IPS DF 19.7 (cell line): ENCODE measurements around the gene GRIK1.
"Not testable (repeated sequence)": the region's sequence is repeated elsewhere in the genome, so short reads cannot be mapped to it uniquely, and the experiment has no call there.

ENCODE experiments used
- DNase-seq: peaks from one replicate; pipeline ENCODE4 v3.0.0-alpha.2; 2013; ENCODE audit warnings: low read depth, low spot score

The GRIK1 gene

DNA sequence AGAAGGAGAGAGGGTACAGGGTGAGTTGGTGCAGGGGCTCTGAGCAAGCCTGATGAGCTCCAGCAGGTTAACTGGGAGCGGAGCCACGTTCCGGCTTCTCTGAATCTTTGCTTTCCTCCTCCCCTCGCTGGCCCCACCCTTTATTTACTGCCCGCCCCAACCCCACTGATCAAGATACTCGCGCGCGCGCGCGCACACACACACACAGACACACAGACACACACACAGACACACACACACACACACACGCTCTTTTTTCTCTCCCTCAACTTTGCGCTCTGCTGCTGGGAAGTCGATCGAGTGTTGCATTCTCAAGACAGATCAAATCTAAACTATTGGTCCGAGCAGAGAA, at the start of gene GRIK1:
GRIK1 (minus strand) TSS at position 73 of the 352 bp plus-strand sequence.
- no peak for DNase-seq

DNA sequence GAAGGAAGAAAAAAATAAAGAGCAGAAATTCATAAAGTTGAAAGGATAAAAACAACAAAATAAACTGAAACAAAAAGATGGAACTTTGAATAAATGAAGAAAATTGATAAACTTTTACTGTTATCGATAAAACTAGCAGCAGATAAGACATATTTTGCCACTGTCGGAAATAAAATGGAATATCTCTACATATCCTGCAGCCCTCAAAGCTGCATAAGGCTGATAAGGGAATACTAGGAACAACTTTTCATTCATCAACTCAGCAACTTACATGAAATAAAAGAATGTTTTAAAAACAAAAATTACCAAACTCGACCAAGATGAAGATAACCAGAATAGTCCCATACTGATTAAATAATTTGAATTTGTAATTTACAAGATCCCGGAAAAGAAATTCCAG, 48.0 kb upstream of the GRIK1 start:
- DNase-seq, result no peak

DNA sequence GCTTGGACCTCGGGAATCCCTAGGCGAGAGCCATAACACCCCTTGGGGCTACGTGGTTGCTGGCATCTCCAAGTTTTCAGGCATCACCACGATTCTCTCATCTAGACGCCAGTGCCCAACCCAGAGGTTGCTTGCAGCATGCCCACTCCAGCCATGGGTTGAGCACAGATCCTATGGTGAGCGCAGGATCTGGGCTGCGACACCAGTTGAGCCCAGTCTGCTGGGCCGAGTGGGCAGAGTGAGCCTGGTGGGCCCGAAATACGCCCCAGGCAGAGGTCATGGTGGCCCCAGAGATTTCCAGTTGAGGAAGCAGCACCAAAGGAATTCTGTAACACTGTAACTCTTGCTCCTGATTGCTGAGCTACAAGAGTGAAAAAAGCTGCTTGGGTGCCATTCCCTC, 46.1 kb upstream of the GRIK1 start:
- DNase-seq, result no peak

DNA sequence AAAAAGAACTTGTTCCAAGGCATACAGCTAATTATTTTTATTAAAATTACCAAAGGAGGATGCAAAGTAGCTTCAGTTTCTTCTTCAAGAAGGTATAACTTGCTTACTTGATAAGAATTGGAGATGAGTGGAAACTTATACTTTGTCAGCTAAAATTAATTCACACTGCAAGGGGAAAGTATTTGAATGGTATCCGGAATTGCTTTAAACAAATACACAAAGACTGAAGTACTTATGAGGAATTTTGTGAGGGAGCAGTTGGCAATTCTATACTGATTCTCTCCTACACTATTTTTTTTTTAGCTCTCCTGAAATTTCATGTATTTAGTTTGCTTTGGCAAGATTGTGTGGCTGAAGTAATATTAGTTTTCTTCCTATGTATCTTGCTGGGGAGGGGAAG, 39.2 kb upstream of the GRIK1 start:
- DNase-seq, result no peak

DNA sequence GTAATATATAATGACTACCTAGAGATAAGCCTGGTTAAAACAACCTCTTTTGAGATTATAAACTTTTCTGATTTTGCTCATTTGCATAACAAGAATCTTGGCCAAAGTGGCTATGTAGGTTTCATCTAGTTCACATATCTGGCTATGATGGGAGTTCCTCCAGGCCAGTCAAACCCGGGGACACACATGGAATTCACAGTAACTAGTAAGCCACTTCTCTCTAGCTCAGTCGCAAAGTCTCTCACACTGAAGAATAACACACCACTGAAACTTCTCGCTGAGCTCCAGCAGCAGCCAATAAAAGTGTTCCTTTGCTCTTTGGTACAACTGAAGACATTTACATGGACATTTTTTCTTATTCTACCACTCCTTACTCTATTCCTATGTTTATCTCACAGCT, 36.0 kb upstream of the GRIK1 start:
- no peak for DNase-seq

DNA sequence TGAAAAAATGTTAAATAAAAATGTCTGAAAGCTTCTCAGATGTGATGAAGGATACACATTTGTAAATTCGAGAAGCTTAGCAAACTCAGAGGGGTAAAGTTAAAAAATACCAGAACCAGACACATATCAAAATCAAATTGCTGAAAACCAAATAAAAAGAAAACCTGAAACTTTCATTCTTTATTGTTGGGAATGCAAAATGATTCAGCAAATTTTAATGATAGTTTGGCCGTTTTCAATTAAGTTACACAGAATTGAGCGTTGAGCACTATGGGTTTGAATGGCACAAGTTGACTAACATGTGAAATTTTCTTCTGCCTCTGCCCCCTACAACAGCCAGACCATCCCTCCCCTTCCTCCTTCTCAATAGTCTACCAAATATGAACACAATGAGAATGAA, 33.5 kb upstream of the GRIK1 start:
- DNase-seq, result no peak

DNA sequence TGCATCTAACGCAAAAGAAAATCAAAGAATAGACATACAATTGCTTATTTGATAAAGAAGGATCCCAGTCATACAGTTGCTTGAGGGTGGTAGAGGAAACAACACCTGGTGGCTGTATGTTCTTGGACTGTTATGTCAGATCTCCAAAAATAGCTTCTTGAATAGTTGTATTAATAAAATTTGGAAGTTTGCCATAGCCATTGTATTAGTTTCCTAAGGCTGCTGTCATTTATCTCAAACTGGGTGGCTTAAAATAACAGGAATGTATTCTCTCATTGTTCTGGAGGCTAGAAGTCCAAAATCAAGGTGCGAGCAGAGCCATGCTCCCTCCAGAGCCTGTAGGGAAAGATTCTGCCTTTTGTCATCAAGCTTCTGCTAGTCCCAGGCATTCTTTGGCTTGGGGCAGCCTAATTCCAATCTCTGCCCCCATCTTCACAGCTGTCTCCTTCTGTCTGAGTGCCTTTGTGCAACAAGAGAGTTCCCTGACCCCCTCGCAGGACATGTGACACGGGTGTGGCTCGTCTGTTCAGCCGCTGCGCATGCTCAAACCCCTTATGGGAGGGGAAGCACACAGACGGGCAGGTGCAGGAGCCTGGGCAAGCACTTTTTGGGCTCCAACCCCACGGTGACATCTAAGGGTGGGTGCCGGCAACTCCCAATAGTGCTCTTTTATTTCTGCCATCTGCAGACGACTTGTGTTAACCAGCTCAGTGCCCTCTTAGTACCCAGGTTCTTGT, 21.7 kb upstream of the GRIK1 start:
- no peak for DNase-seq

DNA sequence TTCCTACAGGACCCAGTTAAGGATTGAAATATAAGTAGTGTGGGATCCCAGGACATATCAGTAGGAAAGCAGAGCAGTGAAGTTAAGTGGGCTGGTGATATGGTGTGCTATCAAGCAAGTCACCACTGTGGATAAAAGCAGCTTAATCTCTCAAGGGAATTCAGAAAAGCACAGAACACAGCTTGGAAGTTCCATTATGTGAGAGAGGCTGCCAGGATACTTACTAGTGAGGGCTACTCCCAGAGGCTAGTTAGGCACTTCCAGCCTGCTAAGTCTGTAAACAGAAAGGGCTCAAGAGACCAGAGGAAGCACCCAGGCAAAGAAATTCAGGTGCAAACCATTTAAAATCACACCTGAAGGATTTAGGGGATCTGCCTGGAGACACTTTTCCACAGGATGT, 18.8 kb upstream of the GRIK1 start:
- no peak for DNase-seq

DNA sequence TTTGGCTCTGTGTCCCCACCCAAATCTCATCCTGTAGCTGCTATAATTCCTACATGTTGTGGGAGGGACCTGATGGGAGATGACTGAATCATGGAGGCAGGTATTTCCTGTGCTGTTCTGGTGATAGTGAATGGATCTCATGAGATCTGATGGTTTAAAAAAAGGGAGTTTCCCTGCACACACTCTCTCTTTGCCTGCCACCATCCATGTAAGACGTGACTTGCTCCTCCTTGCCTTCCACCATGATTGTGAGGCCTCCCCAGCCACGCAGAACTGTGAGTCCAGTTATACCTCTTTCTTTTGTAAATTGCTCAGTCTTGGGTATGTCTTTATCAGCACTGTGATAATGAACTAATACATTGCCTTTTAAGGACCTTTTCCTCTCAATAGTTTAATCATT, 18.2 kb upstream of the GRIK1 start:
- DNase-seq, result not testable (repeated sequence)

DNA sequence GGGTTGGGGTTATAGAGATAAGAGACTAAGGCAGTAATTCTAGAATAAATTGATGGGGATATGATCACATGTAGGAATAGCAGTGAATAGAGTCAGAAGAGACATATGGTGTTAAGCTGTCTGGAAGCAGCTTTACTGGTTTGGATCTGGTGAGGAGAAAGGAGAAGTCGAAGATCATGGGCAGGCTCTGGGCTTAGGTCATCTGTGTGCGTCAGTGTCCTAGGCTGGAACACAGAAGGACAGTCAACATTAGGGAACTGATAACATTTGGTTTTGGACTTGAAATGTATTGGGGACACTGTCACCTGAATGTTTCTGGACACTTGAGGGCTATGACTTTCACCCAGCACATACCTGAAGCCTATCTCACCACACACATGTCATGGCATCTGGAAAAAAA, 13.9 kb upstream of the GRIK1 start:
- DNase-seq, result no peak

DNA sequence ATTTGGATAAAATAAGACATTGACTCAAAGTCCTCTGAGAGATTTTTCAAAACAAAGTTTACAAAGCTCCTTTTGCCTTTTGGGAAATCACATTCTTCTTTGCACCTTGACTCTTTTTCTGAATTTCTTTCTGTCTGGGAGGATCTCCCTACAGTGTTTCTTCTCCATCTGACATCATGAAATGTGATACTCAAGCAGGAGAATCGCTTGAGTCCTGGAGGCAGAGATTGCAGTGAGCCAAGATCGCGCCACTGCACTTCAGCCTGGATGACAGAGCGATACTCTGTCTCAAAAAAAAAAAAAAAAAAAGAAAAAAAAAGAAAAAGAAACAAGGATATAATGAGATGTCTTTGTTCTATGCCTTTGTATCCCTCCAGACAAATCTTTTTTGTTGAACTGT, 13.3 kb upstream of the GRIK1 start:
- DNase-seq, result no peak

DNA sequence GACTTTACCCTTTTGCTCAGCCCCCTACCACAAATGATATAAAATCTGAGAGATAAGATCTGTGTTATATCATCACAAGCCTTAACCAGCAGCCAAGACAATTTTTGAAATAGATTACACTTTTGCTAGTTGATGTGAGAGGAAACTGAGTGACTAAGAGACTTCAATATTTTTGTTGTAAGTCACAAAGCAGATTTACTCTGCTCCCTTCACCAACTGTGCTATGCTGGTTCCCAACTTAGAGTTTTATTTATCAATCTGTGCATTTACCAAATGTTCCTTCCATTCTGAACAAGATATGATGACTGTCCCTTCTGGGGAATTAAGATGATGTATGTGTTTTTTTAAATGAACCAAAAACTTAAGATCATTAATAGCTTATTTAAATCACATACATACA, 12.1 kb upstream of the GRIK1 start:
- no peak for DNase-seq

DNA sequence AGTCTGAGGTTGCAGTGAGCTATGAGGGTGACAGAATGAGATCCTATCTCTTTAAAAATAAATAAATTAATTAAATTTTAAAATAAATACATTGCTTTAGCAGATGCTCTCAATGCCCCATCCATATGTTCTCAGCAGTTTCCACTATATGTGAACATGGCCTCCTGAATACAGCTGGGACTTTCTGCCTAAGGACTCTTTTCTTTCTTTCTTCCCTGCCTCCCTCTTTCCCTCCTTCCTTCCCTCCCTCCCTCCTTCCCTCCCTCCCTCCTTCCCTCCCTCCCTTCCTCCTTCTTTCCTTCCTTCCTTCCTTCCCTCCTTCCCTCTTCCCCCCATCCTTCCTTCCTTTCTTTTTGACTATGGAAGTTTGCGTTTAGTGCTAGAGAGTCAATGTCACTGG, 10.2 kb upstream of the GRIK1 start:
- DNase-seq, result no peak

DNA sequence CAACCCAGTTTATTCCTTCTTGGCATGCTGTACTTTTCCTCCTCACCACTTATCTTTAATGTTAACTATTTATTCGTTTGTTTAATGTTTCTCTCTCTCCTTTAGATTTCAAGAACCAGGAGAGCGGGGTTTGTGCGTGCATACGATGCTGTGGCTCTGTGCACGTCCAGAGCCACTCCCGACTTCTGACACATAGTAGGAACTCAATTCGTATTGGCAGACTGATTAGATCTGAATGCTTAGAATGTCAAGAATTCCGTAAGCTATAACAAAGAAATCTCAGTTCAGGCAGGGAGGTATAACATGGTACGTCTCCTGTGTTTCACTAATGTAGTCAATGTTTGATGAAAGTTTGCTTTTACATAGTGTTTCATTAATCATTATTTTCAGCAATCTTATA, 7.3 kb upstream of the GRIK1 start:
- no peak for DNase-seq

DNA sequence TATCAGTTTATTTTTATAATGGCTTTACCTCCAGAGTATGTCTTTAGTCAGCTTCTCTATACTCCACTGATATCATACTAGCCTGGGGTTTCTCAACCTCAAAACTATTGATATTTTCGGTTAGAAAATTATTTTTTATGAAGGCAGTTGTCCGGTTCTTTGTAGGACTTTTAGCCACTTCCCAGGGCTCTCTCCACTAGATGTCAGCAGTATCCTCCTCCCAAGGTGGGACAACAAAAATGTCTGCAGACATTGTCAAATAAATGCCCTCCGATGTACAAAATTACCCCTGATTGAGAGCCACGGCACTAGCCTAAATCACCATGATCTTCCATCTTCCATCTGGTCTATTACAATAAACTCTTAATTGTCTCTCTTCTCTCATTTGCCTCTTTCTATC, 4.1 kb upstream of the GRIK1 start:
- no peak for DNase-seq

DNA sequence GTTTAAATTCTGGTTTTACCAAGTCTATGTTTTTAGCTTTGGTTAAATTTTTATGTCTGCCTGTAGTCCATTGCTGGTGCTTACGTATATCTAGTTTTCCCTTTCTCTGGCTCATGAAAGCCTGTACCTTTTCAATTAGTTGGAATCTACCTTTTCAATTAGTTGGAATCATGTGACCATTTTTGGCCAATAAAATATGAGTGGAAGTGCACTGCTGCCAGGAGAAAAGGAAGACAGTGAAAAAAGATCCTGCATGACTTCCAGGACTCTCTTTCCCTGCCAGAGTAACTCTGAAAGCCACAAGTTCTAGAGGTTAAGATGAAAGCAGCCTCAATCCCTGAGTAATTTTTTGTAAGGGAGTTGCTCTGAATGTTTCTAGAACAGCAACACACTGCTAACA, 2.2 kb upstream of the GRIK1 start:
- no peak for DNase-seq

DNA sequence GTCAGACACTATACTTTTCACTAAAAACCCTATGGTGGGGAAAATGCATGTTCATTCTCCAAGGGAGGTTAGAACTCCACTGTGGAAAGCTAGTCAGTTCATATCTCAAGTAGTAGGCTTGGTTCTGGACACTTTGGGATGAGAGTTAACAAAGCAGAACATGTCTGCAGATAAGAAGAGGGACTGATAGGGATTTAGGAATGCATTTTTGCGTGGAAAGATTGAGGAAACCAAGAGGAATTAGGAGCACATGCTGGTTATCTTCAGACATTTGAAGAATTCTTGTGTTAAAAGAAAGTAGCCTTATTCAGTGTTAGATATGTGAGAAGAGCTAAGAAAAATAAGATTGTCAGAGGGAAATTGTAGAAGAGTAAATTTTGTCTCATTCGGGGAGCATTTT, 1.2 kb upstream of the GRIK1 start:
- no peak for DNase-seq

DNA sequence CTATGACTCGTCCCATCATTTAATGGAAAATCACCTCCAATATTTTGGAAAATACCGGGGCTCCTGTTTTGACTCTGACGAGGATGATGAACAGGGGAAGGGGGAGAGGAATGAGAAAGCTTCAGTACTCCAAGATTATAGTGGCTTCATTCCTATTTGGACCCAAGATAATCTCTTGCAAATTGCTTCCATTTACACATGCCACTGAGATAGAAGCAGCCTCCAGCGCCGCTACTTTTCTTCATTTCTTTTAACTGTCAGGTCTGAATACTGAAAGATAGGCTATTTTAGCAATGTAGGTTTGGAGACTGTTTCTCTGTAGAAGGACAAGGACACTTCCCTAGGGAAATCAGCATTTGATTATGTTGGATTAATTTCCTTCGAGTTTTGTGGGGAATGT, 565 bp upstream of the GRIK1 start:
- no peak for DNase-seq

DNA sequence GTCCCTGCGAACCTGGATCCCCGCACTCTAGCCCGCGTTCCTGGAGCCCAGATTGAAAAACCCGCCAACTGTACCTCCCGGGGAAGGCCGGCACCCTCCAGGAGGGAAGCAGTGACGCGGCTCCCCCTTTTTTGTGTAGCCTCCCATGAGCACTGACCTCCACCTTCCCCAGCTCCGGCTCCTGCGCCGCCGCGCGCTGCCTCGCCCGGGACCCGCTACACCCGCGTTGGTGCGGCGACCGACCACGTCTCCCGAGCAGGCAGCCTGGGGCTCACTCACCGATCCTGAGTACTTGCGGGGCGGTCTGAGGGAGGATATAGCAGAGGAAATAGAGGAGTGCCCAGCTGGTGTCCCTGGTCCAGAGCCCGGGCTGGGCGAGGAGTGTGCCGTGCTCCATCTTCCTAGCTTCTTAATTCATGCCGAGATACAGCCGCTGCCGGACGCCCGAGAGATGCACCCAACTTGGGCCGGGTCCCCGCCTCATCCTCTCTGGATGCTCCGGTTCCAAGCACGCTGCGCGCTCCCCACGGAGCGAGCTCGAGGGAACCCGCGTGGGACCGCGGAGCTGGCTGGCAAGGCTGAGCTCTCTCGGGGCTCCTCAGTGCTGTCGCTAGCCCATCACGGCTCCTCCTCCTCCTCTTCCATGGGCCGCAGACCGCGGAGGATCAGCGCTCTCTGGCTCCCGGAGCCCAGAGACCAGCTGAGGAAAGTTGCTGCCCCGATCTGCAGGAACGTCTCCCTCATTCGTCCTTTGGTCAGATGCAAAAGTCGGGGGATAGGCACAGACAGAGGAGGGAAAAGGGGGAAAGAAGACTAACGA, 482 bp downstream of the GRIK1 start:
- DNase-seq, result no peak

DNA sequence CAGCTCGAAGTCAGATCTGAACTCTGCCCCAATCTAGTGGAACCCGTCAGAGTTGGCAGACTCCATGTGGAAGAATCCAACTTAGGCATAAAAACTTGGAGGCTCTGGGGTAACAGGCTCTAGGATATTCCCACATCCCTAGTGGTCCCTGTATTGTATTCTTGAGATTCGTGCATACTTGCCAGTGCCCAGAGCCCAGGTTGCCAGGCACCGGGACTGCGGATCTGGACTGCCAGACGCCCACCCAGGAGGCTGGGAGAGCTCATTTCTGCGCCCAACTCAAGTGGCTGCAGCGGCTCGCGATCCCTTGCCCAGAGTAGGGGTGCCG, 1.1 kb downstream of the GRIK1 start:
- no peak for DNase-seq

DNA sequence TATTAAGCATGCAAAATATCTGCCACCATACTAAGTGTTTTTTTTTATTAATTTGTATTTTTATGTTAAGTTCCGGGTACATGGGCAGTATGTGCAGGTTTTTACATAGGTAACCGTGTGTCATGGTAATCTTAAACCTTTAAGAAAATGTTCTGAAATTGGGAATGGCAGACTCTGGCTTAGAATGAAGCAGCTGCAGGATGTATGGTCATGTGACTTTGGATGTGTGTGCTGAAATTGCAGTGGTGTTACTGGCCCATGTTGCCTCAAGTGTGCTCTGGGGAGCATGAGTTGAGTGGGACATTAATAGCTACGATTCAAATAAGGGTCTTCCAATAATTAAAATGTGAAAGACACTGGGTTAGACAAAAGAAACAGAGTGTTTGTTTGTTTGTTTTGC, 6.7 kb downstream of the GRIK1 start:
- DNase-seq, result no peak

DNA sequence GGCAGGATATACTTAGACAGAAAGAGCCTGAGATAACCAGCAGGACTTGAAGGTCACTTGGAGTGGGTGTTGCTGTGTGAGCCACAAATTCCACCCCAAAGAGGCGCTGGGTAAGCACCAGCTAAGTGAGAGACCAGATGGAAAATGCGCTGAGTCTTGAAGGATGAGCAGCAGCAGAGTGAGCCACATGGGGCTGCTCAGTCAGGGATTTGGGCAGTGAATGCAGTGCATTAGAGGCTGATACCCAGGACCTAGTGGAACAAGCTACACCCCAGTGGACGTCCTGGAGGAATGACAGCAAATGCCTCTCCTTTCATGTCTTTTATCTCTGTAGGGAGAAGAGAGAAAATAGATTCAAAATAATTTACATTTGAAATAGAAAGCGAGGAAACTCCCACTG, 11.3 kb downstream of the GRIK1 start:
- no peak for DNase-seq

DNA sequence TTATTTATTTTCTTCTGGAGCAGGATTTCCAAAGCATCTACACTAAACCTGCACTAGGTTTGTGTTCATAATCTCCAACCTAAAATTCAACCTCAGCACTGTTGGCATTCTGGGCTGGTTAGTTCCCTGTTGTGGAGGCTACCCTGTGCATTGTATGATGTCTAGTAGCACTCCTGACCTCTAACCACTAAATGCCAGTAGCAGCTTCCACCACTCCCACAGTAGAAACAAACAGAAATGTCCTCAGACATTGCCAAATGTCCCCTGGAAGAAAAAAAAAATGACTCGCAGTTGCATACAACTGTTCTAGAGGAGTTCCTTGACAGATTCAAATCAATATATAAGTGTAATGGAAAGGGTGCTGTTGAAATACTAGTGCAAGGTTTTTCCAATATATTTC, 18.9 kb downstream of the GRIK1 start:
- no peak for DNase-seq

DNA sequence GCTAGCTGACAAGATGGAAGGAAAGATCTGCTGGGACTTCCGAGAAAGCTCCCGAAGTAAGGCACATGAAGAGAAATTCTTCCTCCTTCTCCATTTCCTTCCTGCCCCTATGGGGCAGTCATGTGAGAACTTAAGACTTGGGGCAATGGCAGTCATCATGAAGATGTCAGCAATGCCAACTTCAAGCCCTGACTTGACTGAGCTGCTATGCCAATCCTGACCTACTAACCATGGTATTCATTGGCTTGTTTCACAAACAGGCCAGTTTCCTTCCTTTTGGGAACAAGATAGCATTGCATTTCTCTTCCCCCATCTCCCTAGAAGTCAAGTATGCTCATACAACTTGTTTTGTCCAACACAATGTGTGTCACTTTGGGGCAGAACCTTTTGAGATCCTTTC, 25.5 kb downstream of the GRIK1 start:
- DNase-seq, result no peak
